Stimulated activated CD8-positive, alpha-beta memory T cell treated with anti-CD3 and anti-CD28 coated beads, Interleukin-4, amount 100 ng/mL, for 4 hours (primary cell): ENCODE measurements around the gene C17orf50.

Experiments used
- DNase-seq, 2 donors: peaks; one replicate each; pipeline ENCODE4 v3.0.0-alpha.2; 2020; ENCODE audit warnings: low read depth in 2 of 2, low spot score in 1 of 2

The C17orf50 gene

GRCh38 chr17:35780950-35781349 lies 20.3 kb downstream of the C17orf50 start:
- DNase-seq, result no peak

GRCh38 chr17:35784895-35785294 lies 24.2 kb downstream of the C17orf50 start:
- DNase-seq, result no peak

- DNase-seq, result no peak
Observed at GRCh38 chr17:35786941-35787432, 26.3 kb downstream of the C17orf50 start.

GRCh38 chr17:35788477-35789368 lies 28.0 kb downstream of the C17orf50 start:
- DNase-seq, result no peak

GRCh38 chr17:35790841-35791240 lies 30.2 kb downstream of the C17orf50 start:
- no peak for DNase-seq

- DNase-seq, result no peak
Observed at GRCh38 chr17:35791681-35792350, 31.1 kb downstream of the C17orf50 start.

GRCh38 chr17:35793257-35793656 lies 32.6 kb downstream of the C17orf50 start:
- no peak for DNase-seq

GRCh38 chr17:35795007-35795870 lies 34.6 kb downstream of the C17orf50 start, which contains the start of gene MMP28:
Gene MMP28, minus strand, starts transcription at chr17:35795641. Its CDS starts 264 bp downstream, at chr17:35795377.
- DNase-seq, result no peak

GRCh38 chr17:35795871-35796265 lies 35.2 kb downstream of the C17orf50 start:
- DNase-seq, result no peak

- DNase-seq, result no peak
Observed at GRCh38 chr17:35796942-35797341, 36.3 kb downstream of the C17orf50 start.

- no peak for DNase-seq
Observed at GRCh38 chr17:35797370-35797769, 36.7 kb downstream of the C17orf50 start.

- DNase-seq, result no peak
Observed at GRCh38 chr17:35797918-35798317, 37.2 kb downstream of the C17orf50 start.

- DNase-seq, result no peak
Observed at GRCh38 chr17:35799942-35800341, 39.3 kb downstream of the C17orf50 start.

GRCh38 chr17:35801583-35802224 lies 41.0 kb downstream of the C17orf50 start:
- DNase-seq, result no peak

GRCh38 chr17:35804658-35805192 lies 44.0 kb downstream of the C17orf50 start:
- no peak for DNase-seq

GRCh38 chr17:35807371-35808144 lies 46.9 kb downstream of the C17orf50 start:
- no peak for DNase-seq

- DNase-seq, result no peak
Observed at GRCh38 chr17:35808240-35808961, 47.7 kb downstream of the C17orf50 start.

- peak; percentile 87 to 93 for DNase-seq
Observed at GRCh38 chr17:35808962-35809854, 48.5 kb downstream of the C17orf50 start, which contains the start of gene TAF15. Gene TAF15, plus strand, starts transcription at chr17:35809484. Its CDS starts 86 bp downstream, at chr17:35809570.
